ENCODE data around the gene ARPC5L. TPM values are rescaled to one million over a fixed set of nuclear protein-coding genes. Genes with fewer than 3 reads are reported as not detected.

ARPC5L gene
- total RNA-seq, 1 donor from 2014 or later = 36.3 TPM

DNA sequence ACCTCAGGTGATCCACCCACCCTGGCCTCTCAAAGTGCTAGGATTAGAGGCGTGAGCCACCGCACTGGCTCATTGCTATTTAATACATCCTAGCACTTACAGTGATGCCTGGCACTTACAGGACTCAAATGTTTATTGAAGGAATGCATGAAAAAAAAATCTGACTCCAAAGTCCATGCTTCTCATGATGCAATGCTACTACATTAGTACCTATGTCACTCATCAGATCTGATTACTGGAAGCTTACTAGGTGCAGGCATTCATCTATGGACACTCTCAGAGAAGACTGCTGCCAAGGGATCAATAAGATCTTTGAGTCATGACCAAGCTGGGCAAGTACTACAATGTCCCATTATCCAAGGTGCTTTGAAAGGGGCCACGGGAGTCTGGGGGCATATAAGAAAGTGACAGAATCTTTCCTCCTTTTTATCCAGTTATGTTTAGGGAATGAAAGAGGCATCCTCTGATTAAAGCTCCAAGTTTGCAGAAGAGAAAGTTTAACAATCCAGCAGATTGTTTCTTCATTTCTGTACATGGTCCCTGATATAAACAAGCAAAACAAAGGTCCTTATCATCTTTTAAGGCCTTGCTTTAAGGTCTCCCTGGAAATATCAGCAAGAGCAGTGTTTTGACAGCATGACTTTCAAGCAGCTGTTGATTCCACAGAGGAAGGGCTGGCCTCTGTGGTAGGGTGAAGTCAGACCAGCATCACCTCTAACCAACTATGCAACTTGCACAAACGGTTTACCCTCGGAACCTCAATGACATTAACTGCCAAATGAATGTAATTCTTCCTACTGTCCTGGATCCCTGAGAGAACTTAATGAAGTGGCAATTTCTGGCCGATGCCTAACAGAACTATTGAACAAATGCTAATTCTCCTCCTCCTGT lies 35.9 kb downstream of the ARPC5L start:
- TF ChIP-seq, protein P1, sequence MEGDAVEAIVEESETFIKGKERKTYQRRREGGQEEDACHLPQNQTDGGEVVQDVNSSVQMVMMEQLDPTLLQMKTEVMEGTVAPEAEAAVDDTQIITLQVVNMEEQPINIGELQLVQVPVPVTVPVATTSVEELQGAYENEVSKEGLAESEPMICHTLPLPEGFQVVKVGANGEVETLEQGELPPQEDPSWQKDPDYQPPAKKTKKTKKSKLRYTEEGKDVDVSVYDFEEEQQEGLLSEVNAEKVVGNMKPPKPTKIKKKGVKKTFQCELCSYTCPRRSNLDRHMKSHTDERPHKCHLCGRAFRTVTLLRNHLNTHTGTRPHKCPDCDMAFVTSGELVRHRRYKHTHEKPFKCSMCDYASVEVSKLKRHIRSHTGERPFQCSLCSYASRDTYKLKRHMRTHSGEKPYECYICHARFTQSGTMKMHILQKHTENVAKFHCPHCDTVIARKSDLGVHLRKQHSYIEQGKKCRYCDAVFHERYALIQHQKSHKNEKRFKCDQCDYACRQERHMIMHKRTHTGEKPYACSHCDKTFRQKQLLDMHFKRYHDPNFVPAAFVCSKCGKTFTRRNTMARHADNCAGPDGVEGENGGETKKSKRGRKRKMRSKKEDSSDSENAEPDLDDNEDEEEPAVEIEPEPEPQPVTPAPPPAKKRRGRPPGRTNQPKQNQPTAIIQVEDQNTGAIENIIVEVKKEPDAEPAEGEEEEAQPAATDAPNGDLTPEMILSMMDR (IDR thresholded peaks at IDR 0.05; ENCODE audit: insufficient read depth, low read length, poor library complexity, severe bottlenecking) = no peak
- no peak overlapping the region for H3K4me3 ChIP-seq (ENCODE audit: low read depth, low read length)
- no peak for DNase-seq (ENCODE audit: low read depth)
- peaks cover 1% of the 10 kb centered on the region for H3K36me3 ChIP-seq (ENCODE audit: control insufficient read depth, insufficient read depth, low read length)
- H3K27me3 ChIP-seq (ENCODE audit: control insufficient read depth, insufficient read depth, low read length) = no peaks in the 10 kb centered on the region

DNA sequence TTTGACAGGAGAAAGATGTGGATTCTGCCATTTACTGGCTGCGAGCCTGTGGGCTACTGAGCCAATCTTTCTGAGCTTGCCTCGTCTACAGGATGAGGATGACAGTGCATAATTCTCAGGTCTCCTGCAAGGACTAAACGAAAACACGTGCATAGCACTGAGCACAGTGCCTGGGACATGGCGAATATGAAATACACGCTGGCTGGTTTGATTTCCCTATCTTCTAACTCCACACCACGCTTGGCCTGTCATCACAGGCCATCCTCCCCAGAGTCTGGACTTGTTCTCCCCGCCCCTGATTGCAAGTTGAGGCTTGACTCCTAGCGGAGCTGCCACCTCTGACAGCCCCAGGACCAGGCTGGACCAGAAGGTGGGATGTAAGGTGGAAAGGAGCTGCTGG lies 37.9 kb downstream of the ARPC5L start:
- no peak for DNase-seq (ENCODE audit: low read depth)
- no peak overlapping the region for H3K4me3 ChIP-seq (ENCODE audit: low read depth, low read length)
- no peaks in the 10 kb centered on the region for H3K27me3 ChIP-seq (ENCODE audit: control insufficient read depth, insufficient read depth, low read length)
- peaks cover 1% of the 10 kb centered on the region for H3K36me3 ChIP-seq (ENCODE audit: control insufficient read depth, insufficient read depth, low read length)
- TF ChIP-seq, protein P1 (IDR thresholded peaks at IDR 0.05; ENCODE audit: insufficient read depth, low read length, poor library complexity, severe bottlenecking) = no peak

DNA sequence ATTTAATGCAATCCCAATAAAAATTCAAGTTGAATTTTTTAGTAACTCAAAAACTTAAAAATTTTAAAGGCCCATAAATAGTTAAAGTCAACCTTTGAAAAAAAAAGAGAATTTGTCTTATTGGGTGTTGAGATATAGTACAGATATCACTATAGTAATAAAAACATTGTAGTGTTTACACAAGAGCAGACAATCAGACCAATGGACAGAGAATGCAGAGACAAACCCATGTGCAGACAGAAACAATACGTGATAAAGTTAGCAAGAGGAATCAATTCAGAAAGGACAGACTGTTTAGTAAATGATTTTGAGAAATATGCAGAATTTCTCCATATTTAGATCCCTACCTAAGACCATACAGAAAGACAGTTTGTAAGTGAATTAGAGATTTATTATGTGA lies 45.0 kb downstream of the ARPC5L start:
- DNase-seq (ENCODE audit: low read depth) = no peak
- TF ChIP-seq, protein P1 (IDR thresholded peaks at IDR 0.05; ENCODE audit: insufficient read depth, low read length, poor library complexity, severe bottlenecking) = no peak
- Histone ChIP-seq H3K4me3 (ENCODE audit: low read depth, low read length) (no peak overlapping the region), H3K27me3 (ENCODE audit: control insufficient read depth, insufficient read depth, low read length) (no peaks in the 10 kb centered on the region), H3K36me3 (ENCODE audit: control insufficient read depth, insufficient read depth, low read length) (no peaks in the 10 kb centered on the region)

DNA sequence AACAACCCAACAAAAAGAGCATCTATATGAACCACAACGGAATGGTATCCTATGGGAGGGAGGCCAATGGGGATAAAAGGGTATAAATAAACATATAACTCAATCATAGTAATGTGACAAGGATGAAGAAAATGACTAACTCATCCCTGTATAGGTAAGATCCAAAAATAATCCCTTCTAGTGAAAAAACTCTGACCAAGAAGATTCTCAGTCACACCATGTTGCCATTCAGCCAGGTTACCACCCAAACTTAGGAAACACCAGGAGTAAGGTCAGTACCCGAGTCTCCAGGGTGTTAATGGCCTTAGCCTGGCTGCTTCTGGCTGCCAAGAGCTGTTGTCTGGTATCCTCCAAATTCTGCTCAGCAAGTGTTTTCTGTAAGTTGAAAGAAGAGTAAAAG lies 46.2 kb downstream of the ARPC5L start:
- no peak for DNase-seq (ENCODE audit: low read depth)
- H3K27me3 ChIP-seq (ENCODE audit: control insufficient read depth, insufficient read depth, low read length) = no peaks in the 10 kb centered on the region
- TF ChIP-seq, protein P1 (IDR thresholded peaks at IDR 0.05; ENCODE audit: insufficient read depth, low read length, poor library complexity, severe bottlenecking) = no peak
- no peaks in the 10 kb centered on the region for H3K36me3 ChIP-seq (ENCODE audit: control insufficient read depth, insufficient read depth, low read length)
- H3K4me3 ChIP-seq (ENCODE audit: low read depth, low read length) = no peak overlapping the region

DNA sequence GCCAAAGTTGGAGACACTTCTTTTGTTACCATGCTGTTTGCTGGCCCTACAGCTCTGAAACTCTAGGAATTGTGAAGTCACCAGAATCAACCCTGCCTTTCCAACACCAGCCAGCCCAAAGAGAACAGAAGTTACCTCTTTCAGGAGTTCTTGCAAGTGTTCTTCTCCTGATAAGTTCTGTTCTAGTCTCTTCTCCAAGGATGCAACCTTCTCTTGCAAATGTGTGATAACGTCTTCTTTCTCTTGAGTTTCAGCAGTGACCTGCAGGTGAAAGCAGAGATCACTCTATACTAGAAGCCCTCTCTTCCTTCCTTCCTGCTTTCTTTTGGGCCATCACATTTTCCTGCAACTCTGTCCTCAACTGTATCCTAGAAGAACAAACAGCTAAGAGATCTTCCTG lies 49.8 kb downstream of the ARPC5L start:
- H3K36me3 ChIP-seq (ENCODE audit: control insufficient read depth, insufficient read depth, low read length) = no peaks in the 10 kb centered on the region
- H3K27me3 ChIP-seq (ENCODE audit: control insufficient read depth, insufficient read depth, low read length) = no peaks in the 10 kb centered on the region
- TF ChIP-seq, protein P1 (IDR thresholded peaks at IDR 0.05; ENCODE audit: insufficient read depth, low read length, poor library complexity, severe bottlenecking) = no peak
- no peak overlapping the region for H3K4me3 ChIP-seq (ENCODE audit: low read depth, low read length)
- no peak for DNase-seq (ENCODE audit: low read depth)

DNA sequence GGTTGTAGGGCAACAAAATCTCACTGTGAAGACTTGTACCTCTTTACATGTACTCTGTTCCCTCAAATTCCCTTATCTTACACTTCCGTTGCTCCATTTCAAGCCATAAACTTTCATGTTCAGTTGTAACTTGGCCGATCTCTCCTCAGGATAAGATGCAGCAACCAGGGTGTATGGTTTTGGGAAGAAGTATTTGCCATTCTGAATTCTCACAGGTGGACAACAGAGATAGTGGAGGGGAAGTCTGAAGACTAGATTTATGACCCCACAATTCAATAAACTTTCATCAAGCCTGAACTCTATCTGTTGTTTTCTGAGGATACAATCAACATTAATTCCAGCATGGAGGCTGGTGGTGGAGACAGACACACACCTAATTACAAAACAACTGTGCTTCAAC lies 51.4 kb downstream of the ARPC5L start:
- H3K36me3 ChIP-seq (ENCODE audit: control insufficient read depth, insufficient read depth, low read length) = no peaks in the 10 kb centered on the region
- no peak overlapping the region for H3K4me3 ChIP-seq (ENCODE audit: low read depth, low read length)
- no peak for DNase-seq (ENCODE audit: low read depth)
- H3K27me3 ChIP-seq (ENCODE audit: control insufficient read depth, insufficient read depth, low read length) = no peaks in the 10 kb centered on the region
- TF ChIP-seq, protein P1 (IDR thresholded peaks at IDR 0.05; ENCODE audit: insufficient read depth, low read length, poor library complexity, severe bottlenecking) = no peak

Data from kidney epithelial cell (primary cell).